ENCODE results near the gene TRMT61A. TPM values are rescaled to one million over a fixed set of nuclear protein-coding genes. Genes with fewer than 3 reads are reported as not detected.

TRMT61A gene
- total and polyA plus RNA-seq, 2 of the 4 experiments (the other 2 are of a cell fraction) = 5.7 to 16.2 TPM

- no TSS peak for BruUV-seq (replicated peaks)
- no peak overlapping the region for H3K23ac ChIP-seq (ENCODE audit: low read depth, low read length)
- H3K79me1 ChIP-seq (ENCODE audit: low read depth in 1 of 2, low read length in 2 of 2) = peaks cover 0 to 23% of the 10 kb centered on the region in 2 experiments; a peak in 3 of 4 replicates
- dilution Hi-C loops (cut with HindIII; ENCODE audit: low sequenced_read_pairs, unreplicated experiment) (no loop called here), intact Hi-C loops (cut with micrococcal nuclease) (no loop called here), in situ Hi-C loops (cut with MboI; ENCODE audit: low sequenced_read_pairs) (no loop called here)
- no peak overlapping the region for H3K14ac ChIP-seq (replicated peaks; ENCODE audit: low read depth, low read length)
- peaks cover 3% of the 10 kb centered on the region; the same call in 1 of the 2 replicates for H3K9me1 ChIP-seq (ENCODE audit: insufficient read depth, low read length)
- H3K18ac ChIP-seq (ENCODE audit: low read depth, low read length) = no peak overlapping the region
- no peak overlapping the region for H3K27ac ChIP-seq (ENCODE audit: insufficient read depth, low read length)
- no peaks in the 10 kb centered on the region for H3K9me3 ChIP-seq (ENCODE audit: control insufficient read depth, insufficient read depth, low read length)
- no peak overlapping the region for H3K4me2 ChIP-seq (ENCODE audit: low read depth, low read length)
- H3K4ac ChIP-seq (ENCODE audit: low read depth, low read length) = no peak overlapping the region
- no peak overlapping the region for H2AK9ac ChIP-seq (replicated peaks; ENCODE audit: low read depth, low read length, poor library complexity)
- no peak overlapping the region for H3K9ac ChIP-seq (ENCODE audit: low read depth, low read length)
- ATAC-seq (ENCODE audit: low read depth) (no peak), DNase-seq (no peak)
- H4K91ac ChIP-seq (ENCODE audit: insufficient read depth, low read depth, low read length) = no peak overlapping the region
- H4K5ac ChIP-seq (ENCODE audit: low read depth, low read length) = no peak overlapping the region
- H2AK5ac ChIP-seq (ENCODE audit: low read depth, low read length) = no peak overlapping the region
- peaks cover 5% of the 10 kb centered on the region for H3K4me1 ChIP-seq (ENCODE audit: control insufficient read depth, insufficient read depth, low read length)
- TF ChIP-seq RCOR1 (IDR thresholded peaks at IDR 0.05; ENCODE audit: insufficient replicate concordance, low read length) (no peak), MAZ (IDR thresholded peaks at IDR 0.05; ENCODE audit: borderline replicate concordance, low read depth, low read length) (no peak), FOS (IDR thresholded peaks at IDR 0.05; ENCODE audit: low read depth, low read length) (no peak)
- TF ChIP-seq, protein P1, sequence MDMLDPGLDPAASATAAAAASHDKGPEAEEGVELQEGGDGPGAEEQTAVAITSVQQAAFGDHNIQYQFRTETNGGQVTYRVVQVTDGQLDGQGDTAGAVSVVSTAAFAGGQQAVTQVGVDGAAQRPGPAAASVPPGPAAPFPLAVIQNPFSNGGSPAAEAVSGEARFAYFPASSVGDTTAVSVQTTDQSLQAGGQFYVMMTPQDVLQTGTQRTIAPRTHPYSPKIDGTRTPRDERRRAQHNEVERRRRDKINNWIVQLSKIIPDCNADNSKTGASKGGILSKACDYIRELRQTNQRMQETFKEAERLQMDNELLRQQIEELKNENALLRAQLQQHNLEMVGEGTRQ (IDR thresholded peaks at IDR 0.05; ENCODE audit: low read depth, low read length) = no peak
- ChIA-PET CTCF (no interaction called here), POLR2A (ENCODE audit: unreplicated experiment) (no interaction called here)
- WGBS, 2 experiments (ENCODE audit: extremely low coverage in 2 of 2, insufficient read length in 1 of 2) = 81% methylated on average over 8 of the region's 21 CpGs; no CpG with 5 or more reads in 1 of the 2 experiments
- H3K36me3 ChIP-seq (ENCODE audit: control insufficient read depth, insufficient read depth, low read length) = peaks cover 12% of the 10 kb centered on the region; the same call in 1 of the 2 replicates
- H4K8ac ChIP-seq (ENCODE audit: low read depth in 2 of 2, low read length in 2 of 2) = no peak overlapping the region
- no peak overlapping the region for H2BK15ac ChIP-seq (ENCODE audit: low read depth, low read length)
- H2BK120ac ChIP-seq (ENCODE audit: low read depth, low read length) = no peak overlapping the region
- H2BK5ac ChIP-seq (ENCODE audit: low read depth, low read length, poor library complexity, severe bottlenecking) = no peak overlapping the region
- H3K56ac ChIP-seq (ENCODE audit: extremely low read depth, insufficient read depth, low read length) = no peak overlapping the region
- H4K20me1 ChIP-seq (ENCODE audit: insufficient read depth, low read length) = peaks cover 19% of the 10 kb centered on the region
- no peak overlapping the region for H2AFZ ChIP-seq (replicated peaks; ENCODE audit: low read length, poor library complexity)
- H2BK20ac ChIP-seq (ENCODE audit: low read depth, low read length) = no peak overlapping the region
- no peaks in the 10 kb centered on the region for H3K27me3 ChIP-seq (ENCODE audit: control insufficient read depth, insufficient read depth, low read length)
- no peak overlapping the region for H3K4me3 ChIP-seq (ENCODE audit: insufficient read depth, low read depth, low read length)
Observed at GRCh38 chr14:103535081-103535890, 6.3 kb downstream of the TRMT61A start.
